GM18511 (cell line): Measurements from ENCODE around the gene KRTAP5-2.

Source experiments
- ATAC-seq: cut with Tn5 transposase; IDR thresholded peaks from one replicate; pipeline ENCODE4 v1.9.1; 2021; ENCODE audit warnings: mild to moderate bottlenecking, moderate library complexity; ENCODE audit not compliant: unreplicated experiment

Gene KRTAP5-2

DNA sequence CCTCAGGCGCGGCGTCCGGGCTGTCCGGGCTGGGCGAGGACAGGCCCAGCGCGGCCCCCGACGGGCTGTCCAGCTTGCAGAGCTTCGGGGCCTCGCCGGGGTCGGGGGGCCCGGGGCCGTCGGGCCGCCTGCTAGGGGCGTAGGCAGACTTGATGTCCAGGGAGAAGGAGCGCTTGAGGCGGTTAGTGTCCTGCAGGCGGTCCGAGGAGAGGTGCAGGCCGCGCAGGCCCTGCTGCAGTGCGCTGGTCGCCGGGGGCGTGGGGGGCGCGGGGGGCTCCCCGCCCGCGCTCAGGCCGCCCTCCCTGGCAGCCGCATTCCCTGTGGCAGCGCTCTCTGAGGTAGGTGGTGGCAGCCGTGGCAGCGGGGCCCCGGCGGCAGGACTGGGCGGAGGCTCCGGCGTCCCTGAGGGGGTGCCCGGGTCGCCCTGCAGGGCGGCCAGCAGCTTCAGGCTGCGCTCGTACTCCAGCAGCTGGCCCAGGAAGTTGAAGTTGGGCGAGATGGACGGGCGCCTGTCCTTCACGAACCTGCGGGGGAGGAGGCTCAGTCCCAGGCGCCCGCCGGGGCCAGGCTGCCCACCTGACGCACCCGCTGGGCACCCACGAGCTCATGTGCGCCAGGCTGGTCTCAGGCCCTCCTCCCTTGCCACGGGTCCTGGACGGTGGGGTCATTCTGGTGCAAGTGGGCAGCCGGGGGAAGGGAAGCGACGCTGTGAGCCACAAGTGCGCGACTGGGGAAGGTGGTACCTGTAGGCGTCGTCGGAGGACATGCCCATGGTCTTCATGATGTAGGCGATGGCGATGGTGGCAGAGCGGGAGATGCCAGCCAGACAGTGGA is 40.8 kb downstream of the KRTAP5-2 start:
- ATAC-seq: no peak

DNA sequence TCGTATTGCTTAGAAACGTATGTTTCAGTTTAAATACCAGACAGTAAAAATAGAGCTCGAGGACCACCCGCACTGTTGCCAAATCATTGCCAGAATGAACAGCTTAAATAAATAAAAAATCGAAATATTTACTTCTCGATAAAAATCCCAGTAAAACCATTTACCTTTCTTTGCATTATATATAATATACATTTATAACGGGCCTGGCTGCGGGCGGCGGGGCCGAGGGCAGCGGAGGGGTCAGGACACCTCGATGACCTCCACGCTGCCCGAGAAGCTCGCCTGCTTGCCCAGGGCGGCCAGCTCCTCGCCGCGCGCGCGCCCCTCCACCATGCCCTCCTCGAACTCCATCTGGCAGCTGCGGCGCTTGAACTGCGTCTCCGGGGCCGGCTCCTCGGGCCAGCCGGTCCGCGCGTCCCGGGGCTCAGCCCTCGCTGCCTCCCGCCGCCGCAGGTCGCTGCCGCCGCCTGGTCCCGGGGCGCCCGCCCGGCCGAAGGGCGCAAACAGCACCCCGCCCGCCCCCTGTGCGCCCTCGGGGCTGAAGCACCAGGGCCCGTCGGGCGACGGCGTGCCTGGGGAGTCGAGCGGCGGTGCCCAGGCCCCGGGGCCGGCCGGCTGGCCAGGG is 41.7 kb downstream of the KRTAP5-2 start:
- ATAC-seq: no peak

DNA sequence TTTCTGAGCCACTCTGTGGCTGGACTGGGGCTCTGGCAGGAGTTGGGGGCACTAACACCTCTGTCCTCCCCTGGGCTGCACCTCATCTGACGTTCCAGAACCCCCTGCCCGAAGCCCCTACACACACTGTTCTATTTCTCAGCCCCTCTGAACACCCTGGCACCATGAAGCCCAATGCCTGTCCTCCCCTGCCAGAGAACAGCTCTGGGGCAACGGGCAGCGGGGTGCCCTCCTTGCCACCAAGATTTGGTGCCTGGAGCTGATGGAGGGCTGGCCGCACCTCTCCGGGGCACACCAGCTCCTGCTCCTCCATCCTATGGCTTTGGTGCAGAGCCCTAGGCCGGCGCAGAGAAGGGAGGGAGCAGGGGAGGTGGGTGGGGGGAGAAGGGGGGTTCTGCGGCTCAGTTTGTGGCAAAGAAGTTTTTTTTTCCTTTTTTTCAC is 42.4 kb downstream of the KRTAP5-2 start:
- ATAC-seq: no peak

DNA sequence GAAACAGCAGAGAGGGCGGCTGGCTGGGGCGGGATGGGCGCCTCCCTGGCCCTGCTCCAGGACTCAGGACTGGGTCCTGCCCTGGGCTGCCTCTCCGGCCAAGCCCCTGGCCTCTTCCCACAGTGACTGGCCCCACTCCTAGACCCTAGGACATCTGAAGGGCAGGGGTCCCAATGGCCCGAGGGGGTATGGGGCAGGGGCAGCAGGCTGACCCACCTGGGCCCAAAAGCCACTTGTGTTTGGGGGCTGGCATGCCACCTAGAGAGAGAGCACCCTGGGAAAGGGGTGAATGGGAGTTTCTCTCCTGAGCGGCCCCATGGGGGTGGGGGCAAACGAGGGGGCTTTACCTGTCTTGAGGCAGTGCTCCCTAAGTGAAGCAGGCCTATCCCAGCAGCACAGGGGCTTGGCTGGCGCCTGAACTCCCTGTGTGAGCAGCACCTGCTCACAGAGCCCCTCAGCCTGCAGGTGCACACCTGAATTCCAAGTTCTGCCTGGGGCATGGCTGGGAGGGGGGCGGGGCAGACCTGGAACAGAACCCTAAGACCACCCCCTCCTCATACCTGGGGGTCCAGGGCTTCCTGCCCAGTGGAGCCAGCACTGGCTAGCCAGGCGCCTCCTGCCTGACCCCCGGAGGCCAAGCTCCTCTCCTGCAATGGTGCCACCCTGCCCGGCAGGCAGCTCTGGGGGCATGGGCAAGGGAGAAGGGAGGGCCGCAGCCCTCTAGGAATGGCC is 42.9 kb downstream of the KRTAP5-2 start:
- no peak for ATAC-seq

DNA sequence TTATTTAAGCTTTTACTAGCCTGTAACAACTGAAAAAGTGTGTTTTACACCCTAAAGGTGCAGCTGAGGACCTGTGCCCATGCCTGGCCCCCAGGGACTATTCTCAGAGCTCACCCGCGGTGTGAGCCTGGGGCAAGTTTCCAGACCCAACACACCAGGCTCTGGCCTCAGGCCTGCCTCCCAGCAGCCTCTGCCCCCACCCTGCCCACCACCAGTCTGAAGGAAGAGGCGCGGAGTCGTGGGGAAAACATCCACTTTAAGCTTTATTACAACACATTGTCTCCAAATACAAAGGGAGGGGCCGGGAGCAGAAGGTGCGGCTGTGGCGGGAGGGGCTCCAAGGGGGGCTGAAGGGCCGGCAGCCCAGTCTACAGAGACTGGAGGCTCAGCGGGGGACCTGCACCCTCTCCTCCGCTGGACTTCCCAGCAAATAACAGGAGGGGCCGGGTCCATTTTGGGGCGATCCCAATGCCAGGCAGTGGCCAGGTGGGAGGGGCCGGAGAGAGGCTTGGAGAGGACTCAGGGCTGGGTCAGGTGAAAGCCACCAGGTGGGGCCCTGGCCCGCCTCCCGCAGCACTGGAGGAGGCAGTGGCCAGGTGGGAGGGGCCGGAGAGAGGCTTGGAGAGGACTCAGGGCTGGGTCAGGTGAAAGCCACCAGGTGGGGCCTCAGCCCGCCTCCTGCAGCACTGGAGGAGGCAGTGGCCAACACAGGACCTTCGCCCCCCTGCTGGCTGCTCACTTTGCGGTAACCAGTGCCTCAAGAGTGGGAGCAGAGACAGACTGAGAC is 44.1 kb downstream of the KRTAP5-2 start:
- no peak for ATAC-seq

DNA sequence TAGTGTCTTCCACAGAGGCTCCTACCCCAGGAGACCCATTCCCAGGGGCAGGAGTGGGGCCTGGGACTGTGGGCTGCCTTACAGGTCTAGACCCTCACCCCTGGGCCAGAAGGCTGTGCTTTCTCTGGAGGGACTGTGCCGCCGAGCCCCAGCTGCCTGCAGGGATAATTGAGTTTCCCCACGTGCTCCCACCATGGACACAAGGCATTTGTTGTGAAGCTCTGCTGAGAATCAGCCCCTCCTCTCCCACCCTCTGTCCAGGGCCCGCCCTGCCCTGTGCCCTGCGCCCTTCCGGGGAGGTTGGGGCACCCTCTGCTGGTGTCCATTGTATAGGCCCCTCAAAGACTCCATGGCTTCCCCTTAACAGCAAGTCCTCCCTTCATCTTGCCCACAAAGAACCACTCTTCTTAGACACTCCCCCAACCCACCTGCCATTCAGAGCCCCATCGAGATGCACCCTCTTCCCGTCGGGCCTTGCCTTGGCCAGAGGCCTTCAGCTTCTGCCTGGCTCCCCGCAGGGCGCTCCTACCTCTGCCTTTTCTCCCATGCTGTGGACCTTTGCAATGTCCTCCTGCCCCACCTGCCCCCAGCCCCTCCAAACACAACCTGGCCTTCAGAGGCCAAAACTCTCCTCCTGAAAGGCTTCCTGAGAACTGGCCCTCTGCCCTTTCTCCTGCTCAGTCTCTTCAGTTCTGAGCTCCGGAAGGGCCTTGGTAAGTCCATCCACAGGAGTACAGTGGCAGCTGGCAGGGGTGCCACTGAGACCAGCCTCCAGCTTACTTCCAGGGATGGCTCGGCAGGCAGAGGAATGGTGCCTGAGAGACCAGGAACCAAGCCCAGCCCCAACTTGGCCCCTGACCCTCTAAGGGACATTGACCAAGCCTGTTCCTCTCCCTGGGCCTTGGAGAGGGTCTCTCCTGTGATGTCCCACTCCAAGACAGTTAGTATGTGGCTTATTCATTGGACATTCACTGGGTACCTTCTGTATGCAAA is 48.5 kb downstream of the KRTAP5-2 start:
- ATAC-seq: no peak

DNA sequence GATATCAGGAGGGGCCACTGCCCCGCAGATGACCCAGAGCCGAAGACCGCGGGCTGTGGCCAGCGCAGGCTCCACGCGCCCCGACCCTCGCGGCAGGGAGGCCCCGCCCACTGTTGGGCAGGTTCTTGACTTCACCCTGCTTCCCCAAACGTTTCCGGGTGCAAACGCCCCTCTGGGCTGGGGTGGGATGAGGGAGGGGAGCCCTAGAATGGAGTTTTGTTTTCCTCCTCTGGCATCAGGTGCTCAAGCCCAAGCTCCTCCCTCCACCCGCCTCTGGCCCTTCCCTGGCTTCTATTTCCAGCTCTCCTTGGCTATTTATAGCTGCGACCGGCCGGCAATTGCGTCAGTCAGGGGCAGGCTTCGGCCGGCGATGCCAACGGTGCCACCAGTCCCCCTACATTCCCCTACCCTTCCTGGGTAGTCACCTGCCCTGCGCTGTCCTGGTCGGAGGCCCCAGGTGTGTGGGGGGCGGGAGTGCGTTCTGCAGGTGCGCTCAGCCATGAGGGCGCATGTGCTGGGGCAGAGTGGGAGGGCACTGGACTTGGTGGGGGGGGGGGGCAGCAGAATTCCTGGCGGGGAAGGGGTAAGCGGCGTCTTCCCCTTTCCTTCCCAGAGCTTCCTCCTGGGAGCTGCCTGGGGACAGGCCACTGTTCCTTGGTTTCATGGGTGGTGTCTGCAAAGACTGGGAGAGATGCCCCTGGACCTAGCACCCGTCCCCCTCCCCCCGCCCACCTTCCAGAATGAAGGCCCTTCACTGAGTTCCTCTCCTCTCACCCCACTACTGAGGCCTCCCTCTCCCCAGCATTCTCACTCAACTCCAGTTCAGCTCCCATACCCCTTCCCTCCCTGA is 49.6 kb downstream of the KRTAP5-2 start:
- ATAC-seq: no peak

DNA sequence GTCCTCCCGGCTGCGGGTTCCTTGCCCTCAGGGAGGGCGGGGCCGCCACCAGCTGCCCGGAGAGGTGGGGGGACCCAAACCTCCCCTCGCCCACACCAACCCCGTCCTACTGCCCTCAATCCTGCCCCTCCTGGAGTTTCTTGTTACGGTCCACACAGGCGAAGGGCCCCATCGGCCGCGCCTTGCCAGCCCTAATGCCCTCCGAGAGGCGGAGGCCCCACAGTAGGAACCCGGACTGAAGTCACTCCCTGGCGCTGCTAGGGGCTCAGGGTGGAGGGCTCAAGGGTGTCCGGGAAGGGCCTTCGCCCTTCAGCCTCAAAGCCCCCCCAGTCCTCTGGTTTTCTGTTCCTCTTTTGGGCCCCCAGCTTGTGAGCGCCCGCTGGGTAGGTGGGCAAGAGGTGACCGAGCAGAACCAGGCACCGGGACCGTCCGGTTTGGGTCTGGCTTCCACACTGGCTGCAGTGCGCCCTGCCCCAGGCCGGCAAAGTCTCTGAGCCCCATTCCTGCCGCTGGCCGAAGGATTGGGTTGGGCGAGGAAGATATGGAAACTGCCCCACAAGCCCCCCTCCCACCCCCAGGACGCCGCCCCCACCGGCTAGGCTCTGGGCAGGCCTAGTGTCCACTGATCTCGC is 50.5 kb downstream of the KRTAP5-2 start:
- ATAC-seq: no peak
